B cell (primary cell): ENCODE results near the gene SLC5A2. TPM values are rescaled to one million over a fixed set of nuclear protein-coding genes. Genes with fewer than 3 reads are reported as not detected.

Experiments
- ATAC-seq: fragments of 200-7000 bp; cut with Tn5 transposase; one replicate; pipeline ENCODE4 v1.10.0; 2021; ENCODE audit warnings: low read depth, mild to moderate bottlenecking, moderate number of reproducible peaks, moderate library complexity
- CTCF ChIA-PET: fragments of 350-600 bp; sonication (Branson Sonifier 250); formaldehyde crosslinking; loops from one replicate; lab custom pipeline; 2021; ENCODE audit warnings: antibody characterized with exemption, inconsistent platforms; lab: Charles Lee
- POLR2A ChIA-PET: fragments of 350-600 bp; sonication (Branson Sonifier 250); formaldehyde crosslinking; loops from one replicate; lab custom pipeline; 2021; ENCODE audit warnings: antibody characterized with exemption; lab: Charles Lee
- DNase-seq: peaks from one replicate; pipeline ENCODE4 v3.0.0; 2013
- H2AFZ ChIP-seq: 2 replicates; pipeline ENCODE4 v1.6.1; 2012; ENCODE audit warnings: mild to moderate bottlenecking, low read depth, low read length; ENCODE audit not compliant: insufficient read depth, poor library complexity, severe bottlenecking
- H3K27ac ChIP-seq, 2 donors: 1 replicate in 1 of 2; 2 replicates in 1 of 2; pipeline ENCODE4 v1.5.1; 2012 to 2013; ENCODE audit warnings: low read length in 2 of 2, mild to moderate bottlenecking in 2 of 2, moderate library complexity in 1 of 2
- H3K27me3 ChIP-seq, 4 experiments: fragments of 200-600 bp in 1 of 4; sonication (generic) in 1 of 4; replicated peaks in 1 of 4; 1 replicate in 2 of 4; 2 replicates in 2 of 4; pipeline versions ENCODE4 v1.6.1 to v1.7.0; 2013 to 2016; ENCODE audit warnings: low read length in 3 of 4, mild to moderate bottlenecking in 2 of 4, mixed read lengths in 1 of 4, moderate library complexity in 1 of 4; ENCODE audit not compliant: insufficient read depth in 4 of 4, control insufficient read depth in 3 of 4; ENCODE audit errors: control extremely low read depth in 1 of 4
- H3K36me3 ChIP-seq, 2 experiments: replicated peaks in 1 of 2; 1 replicate in 1 of 2; 2 replicates in 1 of 2; pipeline versions ENCODE4 v1.6.1 to v1.7.1; 2013; ENCODE audit warnings: low read length in 1 of 2; ENCODE audit not compliant: insufficient read depth in 2 of 2, control insufficient read depth in 1 of 2; ENCODE audit errors: control extremely low read depth in 1 of 2, extremely low read depth in 1 of 2
- H3K4me1 ChIP-seq, 2 donors: fragments of 200-600 bp in 1 of 2; sonication (generic) in 1 of 2; 1 replicate in 1 of 2; 2 replicates in 1 of 2; pipeline versions ENCODE4 v1.5.1 to v1.6.1; 2013 to 2017; ENCODE audit warnings: low read length in 2 of 2; ENCODE audit not compliant: control insufficient read depth in 2 of 2, insufficient read depth in 2 of 2
- H3K4me2 ChIP-seq: replicated peaks from 2 replicates; pipeline ENCODE3; 2012; ENCODE audit warnings: mild to moderate bottlenecking, low read depth, low read length; ENCODE audit not compliant: poor library complexity, severe bottlenecking
- H3K4me3 ChIP-seq, 5 experiments: fragments of 200-600 bp in 1 of 5; sonication (generic) in 1 of 5; 1 replicate in 3 of 5; 2 replicates in 2 of 5; pipeline versions ENCODE4 v1.5.1 to v1.7.0; 2011 to 2016; ENCODE audit warnings: low read length in 4 of 5, mild to moderate bottlenecking in 4 of 5, low read depth in 2 of 5, control low read depth in 1 of 5, moderate library complexity in 1 of 5; ENCODE audit not compliant: insufficient read depth in 1 of 5; ENCODE audit errors: control extremely low read depth in 1 of 5, extremely low read depth in 1 of 5
- H3K79me2 ChIP-seq: fragments of 200-600 bp; sonication (generic); one replicate; pipeline ENCODE4 v1.6.0; 2016; ENCODE audit warnings: low read length; ENCODE audit not compliant: control insufficient read depth, insufficient read depth
- H3K9ac ChIP-seq: fragments of 200-600 bp; sonication (generic); 2 replicates; pipeline ENCODE4 v1.6.1; 2017; ENCODE audit warnings: mild to moderate bottlenecking, low read length, moderate library complexity
- H3K9me3 ChIP-seq, 3 donors: one replicate each; pipeline versions ENCODE4 v1.6.1 to v1.7.1; 2013; ENCODE audit warnings: low read length in 2 of 3; ENCODE audit not compliant: control insufficient read depth in 2 of 3, insufficient read depth in 1 of 3; ENCODE audit errors: control extremely low read depth in 1 of 3
- H4K20me1 ChIP-seq: 2 replicates; pipeline ENCODE4 v1.6.0; 2012; ENCODE audit warnings: mild to moderate bottlenecking, low read length; ENCODE audit not compliant: insufficient read depth, control insufficient read depth, poor library complexity, severe bottlenecking
- H3K27ac Mint-ChIP-seq: one replicate; pipeline ENCODE4 v1.8.0; 2021; ENCODE audit warnings: mixed read lengths
- H3K27me3 Mint-ChIP-seq: one replicate; pipeline ENCODE4 v1.8.0; 2021; ENCODE audit warnings: mixed read lengths
- H3K4me1 Mint-ChIP-seq: one replicate; pipeline ENCODE4 v1.8.0; 2021; ENCODE audit warnings: mixed read lengths
- H3K4me3 Mint-ChIP-seq: one replicate; pipeline ENCODE4 v1.8.0; 2021; ENCODE audit warnings: mixed read lengths
- H3K9me3 Mint-ChIP-seq: one replicate; pipeline ENCODE4 v1.8.0; 2022; ENCODE audit warnings: mixed read lengths; ENCODE audit not compliant: insufficient read depth
- CTCF ChIP-seq: fragments of 200-600 bp; IDR thresholded peaks from one replicate; pipeline ENCODE4 v1.8.0; 2022; ENCODE audit warnings: antibody characterized with exemption, mild to moderate bottlenecking
- EZH2 ChIP-seq: IDR thresholded peaks from 2 replicates; pipeline ENCODE4 v1.6.1; 2012; ENCODE audit warnings: borderline replicate concordance, low read depth, mild to moderate bottlenecking, moderate library complexity, low read length; ENCODE audit not compliant: insufficient read depth, poor library complexity, severe bottlenecking
- WGBS: methylation state at CpG from one replicate; pipeline ENCODE4 v1.1.5; 2013; ENCODE audit warnings: missing lambda C conversion rate; ENCODE audit not compliant: insufficient coverage; 5-methylcytosine and 5-hydroxymethylcytosine counted together
- intact Hi-C: fragments of 100-400 bp; cut with micrococcal nuclease; formaldehyde crosslinking; loops from one replicate; pipeline ENCODE4 v1.10.0; 2022
- polyA minus RNA-seq: library from RNA; depleted of rRNA, polyadenylated mRNA; stranded (reverse); fragments of >200 nt; gene quantifications from 2 replicates; pipeline ENCODE4 v1.2.3, GENCODE V29; 2012
- polyA plus RNA-seq: library from polyadenylated mRNA; depleted of rRNA; stranded (reverse); fragments of >200 nt; gene quantifications from 2 replicates; pipeline ENCODE4 v1.2.3, GENCODE V29; 2012
- total RNA-seq, 2 donors: library from RNA; stranded (reverse); fragments of 120-200 nt in 1 of 2; gene quantifications; 1 replicate in 1 of 2; 2 replicates in 1 of 2; pipeline versions ENCODE4 v1.2.3 to v1.2.4, GENCODE V29; 2013 to 2022

The SLC5A2 gene
- total RNA-seq (0.63 and 0.67 TPM in 2 replicates), polyA plus RNA-seq (0.43 and 0.69 TPM in 2 replicates), polyA minus RNA-seq (0.17 and 0.29 TPM in 2 replicates)
- 0.16 TPM for total RNA-seq (2013)

DNA sequence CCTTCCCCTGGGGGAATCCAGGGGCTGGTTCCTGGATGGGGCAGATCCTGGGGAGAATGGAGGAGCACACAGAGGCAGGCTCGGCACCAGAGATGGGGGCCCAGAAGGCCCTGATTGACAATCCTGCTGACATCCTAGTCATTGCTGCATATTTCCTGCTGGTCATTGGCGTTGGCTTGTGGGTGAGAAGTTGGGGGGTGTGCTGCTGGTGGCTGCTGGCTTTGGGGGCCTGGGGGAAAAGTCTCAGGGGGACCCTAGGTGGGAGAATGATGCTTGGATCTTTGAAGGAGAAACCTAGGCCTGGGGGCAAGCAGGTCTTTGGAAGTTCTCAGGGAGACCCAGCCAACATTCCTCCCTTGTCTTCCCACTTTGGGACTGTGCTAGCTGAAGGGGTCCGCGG, at the start of gene SLC5A2:
Gene SLC5A2, plus strand, starts transcription at position 43 of the 400 bp plus-strand sequence. Its CDS starts 14 bp downstream, at position 57.
- Histone ChIP-seq H3K9me3 (peaks cover 0 to 4% (median 0%) of the 10 kb centered on the region in 3 donors), H3K27me3 (peaks cover 0 to 18% (median 4%) of the 10 kb centered on the region in 4 experiments), H3K4me1 (peaks cover 6 to 13% of the 10 kb centered on the region in 2 donors), H3K4me3 (no peak within 1 kb of the TSS), H4K20me1 (no peaks in the 10 kb centered on the region), H3K36me3 (no peaks in the 10 kb centered on the region), H3K9ac (no peak within 1 kb of the TSS), H3K4me2 (no peak within 1 kb of the TSS), H3K27ac (no peak within 1 kb of the TSS), H3K79me2 (no peaks in the 10 kb centered on the region), H2AFZ (no peak within 1 kb of the TSS)
- intact Hi-C loops: no loop called here
- Mint-ChIP-seq H3K27ac (no peak within 1 kb of the TSS), H3K27me3 (peaks cover 19% of the 10 kb centered on the region), H3K4me1 (peaks cover 10% of the 10 kb centered on the region), H3K4me3 (no peak within 1 kb of the TSS), H3K9me3 (no peaks in the 10 kb centered on the region)
- no peak for ATAC-seq
- WGBS: 100% methylated on average over 2 of the region's 4 CpGs
- TF ChIP-seq EZH2 (no peak), CTCF (no peak)
- POLR2A ChIA-PET: no interaction called here
- CTCF ChIA-PET: no interaction called here
- DNase-seq: no peak

DNA sequence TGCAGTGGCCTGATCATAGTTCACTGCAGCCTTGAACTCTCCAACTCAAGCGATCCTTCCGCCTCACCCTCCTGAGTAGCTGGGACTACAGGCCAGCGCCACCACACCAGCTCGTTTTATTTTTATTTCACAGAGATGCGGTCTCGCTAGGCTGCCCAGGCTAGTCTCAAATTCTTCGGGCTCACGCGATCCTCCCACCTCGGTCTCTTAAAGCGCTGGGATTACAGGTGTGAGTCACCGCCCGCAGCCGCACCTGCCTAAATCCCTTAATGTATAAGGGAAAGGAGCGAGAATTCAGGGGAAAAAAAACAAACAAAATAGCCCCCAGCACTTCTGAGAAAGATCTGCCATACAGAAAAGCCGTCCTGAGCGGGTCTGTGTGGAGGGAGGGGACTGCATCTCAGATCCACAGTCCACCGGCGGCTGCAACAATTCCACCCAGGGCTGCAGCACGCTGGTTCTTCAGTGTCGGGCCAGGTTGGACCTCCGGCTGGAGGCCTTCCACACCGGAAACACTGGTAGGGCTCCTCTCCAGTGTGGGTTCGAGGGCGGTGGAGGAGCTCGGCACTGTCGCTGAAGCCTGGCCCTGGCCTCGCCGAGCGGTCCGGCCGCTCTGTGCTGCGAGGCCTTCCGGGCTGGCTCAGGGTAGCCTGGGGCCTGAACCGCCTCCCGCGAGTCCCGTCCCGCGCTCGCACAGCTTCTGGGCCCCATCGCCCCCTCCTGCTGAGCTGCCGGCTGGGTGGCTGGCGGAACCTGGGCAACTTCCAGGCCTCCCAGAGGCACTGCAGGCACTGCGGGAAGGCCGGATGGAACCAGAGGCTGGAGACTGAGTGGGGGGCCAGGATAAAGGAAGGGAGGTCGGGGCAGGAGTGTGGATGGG, 47.3 kb upstream of the SLC5A2 start:
- Histone ChIP-seq H3K9ac (no peak overlapping the region), H2AFZ (no peak overlapping the region), H3K9me3 (no peaks in the 10 kb centered on the region), H3K4me3 (no peak overlapping the region), H3K27ac (no peak overlapping the region), H3K4me2 (no peak overlapping the region), H3K4me1 (peaks cover 8 to 12% of the 10 kb centered on the region in 2 donors), H3K79me2 (no peaks in the 10 kb centered on the region), H3K36me3 (no peaks in the 10 kb centered on the region), H4K20me1 (no peaks in the 10 kb centered on the region), H3K27me3 (peaks cover 0 to under 1% (median 0%) of the 10 kb centered on the region in 4 experiments)
- no peak for ATAC-seq
- H3K27ac Mint-ChIP-seq: no peak overlapping the region
- ChIA-PET POLR2A (no interaction called here), CTCF (interaction anchor here (1.4 kb wide), 1 partner anchor 10 kb away, joined by 3 read pairs; no protein-coding TSS in a partner anchor)
- WGBS: 96% methylated on average over 40 of the region's 47 CpGs
- no peaks in the 10 kb centered on the region for H3K9me3 Mint-ChIP-seq
- intact Hi-C loops: no loop called here
- no peak for DNase-seq
- no peaks in the 10 kb centered on the region for H3K27me3 Mint-ChIP-seq
- TF ChIP-seq CTCF (no peak), EZH2 (no peak)
- no peak overlapping the region for H3K4me3 Mint-ChIP-seq
- peaks cover 13% of the 10 kb centered on the region for H3K4me1 Mint-ChIP-seq
